ENCODE data around the gene PKP1.

The PKP1 gene

DNA sequence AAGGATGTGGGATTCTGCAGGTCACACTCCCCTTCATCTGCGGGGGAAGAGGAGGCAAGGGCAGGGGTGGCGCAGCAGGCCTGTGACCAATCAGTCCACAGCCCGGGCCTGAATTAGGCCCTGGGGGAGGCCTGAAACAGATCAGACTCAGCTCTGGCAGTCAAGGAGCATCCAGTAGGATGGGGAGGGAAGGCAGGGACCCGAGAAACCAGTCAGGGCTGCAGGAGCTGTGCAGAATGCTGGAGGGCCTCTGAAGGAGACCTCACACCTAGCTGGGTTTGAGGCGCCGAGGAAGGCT, 81.5 kb downstream of the PKP1 start:
- no peak for DNase-seq (ENCODE audit: extremely low read depth in 1 of 2, low read depth in 1 of 2)

DNA sequence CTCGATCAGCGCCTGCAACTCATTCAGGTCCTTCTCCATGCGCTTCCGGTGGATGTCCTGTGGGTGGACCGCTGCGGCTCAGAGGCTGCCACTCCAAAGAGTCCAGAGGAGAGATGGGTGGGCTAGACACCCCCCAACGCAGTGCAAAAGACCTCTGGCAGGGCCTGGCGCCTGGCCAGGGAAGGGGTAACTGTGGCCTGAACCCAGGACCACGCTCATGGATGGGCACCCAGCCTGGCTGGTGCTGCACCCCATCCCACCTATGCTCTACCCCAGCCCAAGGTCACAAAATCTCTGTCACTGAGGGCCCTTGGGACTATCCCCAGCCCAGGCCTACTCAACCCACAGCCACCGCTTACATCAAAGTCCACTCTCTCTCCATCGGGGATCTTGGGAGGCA, 81.9 kb downstream of the PKP1 start:
- DNase-seq (ENCODE audit: extremely low read depth in 1 of 2, low read depth in 1 of 2), result no peak

DNA sequence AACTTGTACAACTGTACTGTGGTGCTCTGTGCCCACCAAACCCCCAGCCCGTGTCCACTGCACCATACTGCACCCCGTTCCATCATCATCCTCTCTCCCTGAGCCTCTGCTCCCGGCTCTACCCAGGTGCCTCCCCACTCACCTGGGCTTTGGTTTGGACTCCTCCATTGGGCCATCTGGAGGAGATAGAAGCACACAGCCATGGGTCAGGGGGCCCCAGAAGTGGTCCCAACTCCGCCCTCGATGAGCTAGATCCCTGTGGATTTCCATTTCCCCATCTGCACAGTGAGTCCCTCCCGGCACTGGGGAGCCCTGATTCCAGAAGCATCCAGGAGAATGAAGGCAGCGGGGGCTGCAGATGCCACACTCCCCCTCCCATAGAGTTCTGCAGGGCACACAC, 83.4 kb downstream of the PKP1 start:
- no peak for DNase-seq (ENCODE audit: extremely low read depth in 1 of 2, low read depth in 1 of 2)

DNA sequence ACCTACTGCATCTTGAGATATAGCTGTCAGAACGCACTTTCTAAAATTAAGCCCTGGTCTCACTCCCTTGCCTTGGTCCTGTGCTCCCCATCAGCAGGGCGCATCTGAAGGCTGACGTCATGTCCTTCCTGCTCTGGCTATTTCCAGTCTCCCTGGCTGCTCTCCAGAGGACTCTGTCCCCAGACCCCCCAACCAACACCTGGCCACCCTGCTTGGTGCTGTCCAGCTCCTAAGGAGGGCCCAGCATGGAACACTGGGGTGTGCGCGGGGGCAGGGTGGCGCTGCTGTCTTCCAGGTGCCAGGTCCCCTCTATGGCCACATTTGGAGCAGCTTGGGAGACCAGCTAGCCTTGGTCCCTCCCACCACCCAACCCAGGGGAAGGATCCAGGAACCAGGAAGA, 85.9 kb downstream of the PKP1 start:
- no peak for DNase-seq (ENCODE audit: extremely low read depth in 1 of 2, low read depth in 1 of 2)

DNA sequence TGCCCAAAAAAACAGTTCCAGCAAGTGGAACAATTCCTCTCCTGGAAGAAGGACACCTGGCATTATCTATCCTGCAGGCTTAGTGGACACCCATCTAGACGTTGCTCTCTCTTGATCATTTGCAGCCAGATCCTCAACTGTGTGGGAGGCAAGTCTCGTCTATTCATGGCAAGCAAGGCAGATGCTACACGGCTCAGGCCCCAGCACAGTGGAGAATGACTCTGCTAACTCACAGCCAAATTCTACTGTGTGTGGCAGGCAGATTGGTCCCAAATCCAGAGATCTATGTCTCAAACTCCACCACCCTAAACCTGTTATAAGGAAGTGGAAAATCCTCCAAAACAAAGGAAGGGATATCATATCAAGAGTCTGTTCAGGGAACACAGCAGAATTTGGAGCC, 87.2 kb downstream of the PKP1 start:
- no peak for DNase-seq (ENCODE audit: extremely low read depth in 1 of 2, low read depth in 1 of 2)

DNA sequence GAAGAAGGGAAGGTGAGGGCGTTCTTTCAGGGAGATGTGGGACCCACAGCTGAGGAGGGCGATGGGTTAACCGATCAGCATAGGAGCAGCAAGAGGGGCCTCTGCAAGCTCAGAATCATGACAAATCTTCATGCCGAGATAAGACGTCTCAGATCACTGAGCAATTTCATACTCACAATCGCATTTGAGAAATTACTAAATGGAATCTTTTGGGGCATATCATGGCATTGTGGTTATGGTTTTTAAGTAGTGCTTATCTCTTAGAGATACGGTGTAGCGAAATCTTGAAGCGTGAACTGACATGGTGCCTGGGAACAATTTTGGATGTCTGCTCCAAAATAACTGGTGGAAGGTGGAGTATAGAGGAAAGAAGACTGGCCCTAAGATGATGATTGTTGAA, 88.0 kb downstream of the PKP1 start:
- DNase-seq (ENCODE audit: extremely low read depth in 1 of 2, low read depth in 1 of 2), result no peak

DNA sequence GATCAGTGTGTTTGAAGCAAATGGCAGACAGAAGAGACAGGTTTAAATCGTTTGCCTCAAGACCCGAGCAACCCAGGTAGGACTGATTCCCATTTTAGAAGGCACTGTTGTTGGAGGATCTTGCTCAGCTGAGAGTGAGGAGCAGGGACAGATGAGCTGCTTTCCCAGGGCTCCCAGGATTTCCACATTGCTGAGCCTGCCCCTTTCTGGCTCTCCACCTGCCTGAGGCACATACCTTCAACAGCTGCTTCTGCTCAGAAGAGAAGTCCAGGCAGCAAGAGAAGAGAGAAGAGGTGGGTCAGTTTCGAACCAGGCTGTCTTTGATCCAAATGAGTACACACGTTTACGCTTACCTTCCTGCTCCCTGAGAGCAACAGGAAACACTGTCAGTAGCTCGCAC, 88.5 kb downstream of the PKP1 start:
- DNase-seq (ENCODE audit: extremely low read depth in 1 of 2, low read depth in 1 of 2), result no peak

DNA sequence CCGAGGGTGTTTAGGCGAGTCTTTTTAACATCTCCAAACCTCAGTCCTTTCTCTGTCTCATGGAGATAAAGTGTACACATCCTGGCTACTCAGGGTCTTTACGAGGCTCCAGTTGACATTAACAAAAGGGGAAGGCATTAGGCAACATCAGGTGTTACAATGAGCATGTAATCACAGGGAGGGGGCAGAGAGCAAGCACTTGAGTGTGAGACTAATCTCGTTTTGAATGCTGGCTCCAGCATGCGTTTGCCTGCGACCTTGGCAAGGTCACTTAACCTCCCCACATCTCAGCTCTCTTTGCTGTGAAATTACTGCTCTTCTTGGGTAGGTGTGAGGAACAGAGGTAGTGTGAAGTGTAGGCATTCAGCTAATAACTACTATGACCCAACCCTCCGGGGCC, 91.1 kb downstream of the PKP1 start:
- DNase-seq (ENCODE audit: extremely low read depth in 1 of 2, low read depth in 1 of 2), result no peak

DNA sequence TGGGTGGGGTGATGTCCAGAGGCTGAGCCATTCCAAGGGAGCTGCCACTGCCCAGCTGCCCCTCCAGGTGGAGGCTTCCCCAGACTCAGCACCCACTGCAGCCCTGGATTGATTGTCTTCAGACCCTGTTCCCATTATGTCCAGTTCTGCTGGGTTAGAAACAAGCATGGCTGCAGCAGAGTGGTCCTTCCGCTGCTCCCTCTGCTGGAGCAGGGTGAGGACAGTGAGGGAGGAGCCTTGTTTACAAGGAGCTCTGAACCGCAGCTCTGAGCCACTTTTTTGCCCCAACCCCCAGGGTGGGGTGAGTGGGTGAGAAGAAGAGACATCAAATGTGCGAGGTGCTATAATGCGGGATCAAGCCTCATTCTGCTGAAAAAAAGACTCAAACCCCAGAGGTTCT, 91.9 kb downstream of the PKP1 start:
- no peak for DNase-seq (ENCODE audit: extremely low read depth in 1 of 2, low read depth in 1 of 2)

DNA sequence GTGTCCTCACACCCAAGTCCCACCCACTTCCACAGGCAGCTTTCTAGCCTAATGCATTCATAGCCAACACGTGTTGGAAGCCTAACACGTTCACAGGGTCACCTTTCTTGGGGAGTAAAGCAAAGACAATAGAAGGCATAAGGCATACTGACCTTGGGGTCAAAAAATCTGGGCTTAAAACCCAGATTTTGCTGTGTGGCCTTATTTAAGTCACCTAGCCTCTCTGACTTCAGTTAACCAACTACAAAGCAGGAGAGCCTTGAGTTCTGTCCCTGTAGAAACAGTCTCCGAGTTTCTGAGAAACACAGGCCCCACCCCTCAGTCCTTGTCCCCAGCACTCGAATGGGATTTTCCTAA, 92.8 kb downstream of the PKP1 start:
- DNase-seq (ENCODE audit: extremely low read depth in 1 of 2, low read depth in 1 of 2), result no peak

DNA sequence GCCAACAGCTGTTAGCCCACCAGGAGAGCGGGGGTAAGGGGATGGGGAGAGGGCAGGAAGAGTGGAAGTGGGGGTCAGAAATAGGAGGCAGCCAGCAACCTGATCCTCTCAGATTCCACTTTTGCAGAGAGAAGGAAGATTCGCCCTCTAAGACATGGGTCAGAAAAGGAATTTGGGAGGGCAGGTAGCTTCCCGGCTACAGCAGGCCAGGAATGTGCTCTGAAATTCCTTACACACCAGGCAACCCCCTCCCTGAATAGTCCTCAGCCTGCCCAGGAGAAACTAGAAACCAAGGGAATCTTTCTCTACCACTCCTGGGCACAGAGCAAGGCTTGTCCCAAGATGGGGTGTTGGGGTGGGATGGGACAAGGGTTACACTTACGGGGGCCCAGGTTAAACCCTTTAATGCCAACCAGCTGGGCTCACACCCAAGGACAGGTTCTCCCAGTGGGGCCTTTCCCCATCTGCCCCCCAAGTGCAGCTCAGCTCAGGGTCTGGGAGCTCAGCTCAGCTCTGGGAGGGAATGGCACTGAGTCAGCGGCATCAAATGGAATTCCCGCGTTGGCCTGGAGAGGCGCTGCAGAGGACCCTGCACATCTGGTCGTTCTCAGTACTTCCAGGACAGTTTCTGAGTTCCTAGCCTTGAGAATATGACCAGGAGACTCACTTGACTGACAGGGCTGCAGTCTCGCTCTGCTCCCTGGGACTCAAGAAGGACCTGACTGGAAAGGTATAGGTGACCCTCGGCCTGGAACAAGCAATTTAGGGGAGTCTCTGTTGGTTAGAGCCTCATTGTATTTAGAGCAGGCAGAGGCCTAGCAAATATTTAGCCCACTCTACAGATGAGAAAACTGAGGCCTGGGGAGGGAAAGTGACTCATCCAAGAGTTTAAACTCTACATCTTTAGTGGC, 93.4 kb downstream of the PKP1 start:
- DNase-seq (ENCODE audit: extremely low read depth in 1 of 2, low read depth in 1 of 2), result no peak

DNA sequence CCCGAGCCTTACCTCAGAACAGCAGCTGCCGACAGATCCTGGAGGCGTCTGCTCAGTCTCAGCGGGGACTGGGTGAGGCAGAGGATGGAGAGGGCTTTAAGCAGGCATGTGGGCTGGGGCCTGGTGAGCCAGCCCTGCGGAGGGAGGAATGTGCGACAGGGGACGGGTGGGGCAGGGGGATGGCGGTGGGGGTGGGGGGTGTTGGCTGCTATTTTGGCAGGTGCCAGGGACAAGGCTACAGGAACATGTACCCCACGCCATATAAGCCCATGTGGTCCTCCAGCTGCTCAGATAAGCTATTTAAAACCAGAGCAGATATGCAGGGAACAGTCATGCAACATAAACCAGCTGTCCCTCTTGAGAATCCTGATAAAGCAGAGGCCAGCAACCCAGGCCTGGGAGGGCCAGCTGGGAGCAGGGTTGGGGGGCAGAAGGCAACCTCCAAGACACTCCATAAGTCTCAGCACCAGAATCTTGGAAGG, 94.3 kb downstream of the PKP1 start, which contains the start of gene TNNT2:
TNNT2 (minus strand) TSS at position 70 of the 482 bp plus-strand sequence. CDS start 4,426 bp downstream, outside the sequence.
- DNase-seq (ENCODE audit: extremely low read depth in 1 of 2, low read depth in 1 of 2), result no peak

DNA sequence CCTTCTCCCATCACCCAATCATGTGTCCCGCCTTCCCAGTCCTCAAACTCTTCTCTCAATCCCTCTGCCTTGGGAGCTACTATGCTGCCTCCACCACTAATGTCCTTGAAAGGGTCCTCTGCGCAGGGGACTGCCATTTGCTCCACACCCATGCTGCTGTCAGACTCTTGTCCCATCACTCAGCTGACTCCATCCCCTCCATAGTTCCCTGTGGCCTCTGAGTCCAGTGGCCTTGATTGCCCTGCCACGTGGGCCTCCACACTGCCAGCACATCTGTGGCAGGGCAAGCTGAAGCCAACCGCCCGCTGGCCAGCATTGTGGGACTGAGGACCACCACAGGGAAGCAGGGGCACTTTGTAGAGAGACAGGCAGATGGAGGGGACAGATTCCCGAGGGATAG, 95.5 kb downstream of the PKP1 start:
- no peak for DNase-seq (ENCODE audit: extremely low read depth in 1 of 2, low read depth in 1 of 2)

DNA sequence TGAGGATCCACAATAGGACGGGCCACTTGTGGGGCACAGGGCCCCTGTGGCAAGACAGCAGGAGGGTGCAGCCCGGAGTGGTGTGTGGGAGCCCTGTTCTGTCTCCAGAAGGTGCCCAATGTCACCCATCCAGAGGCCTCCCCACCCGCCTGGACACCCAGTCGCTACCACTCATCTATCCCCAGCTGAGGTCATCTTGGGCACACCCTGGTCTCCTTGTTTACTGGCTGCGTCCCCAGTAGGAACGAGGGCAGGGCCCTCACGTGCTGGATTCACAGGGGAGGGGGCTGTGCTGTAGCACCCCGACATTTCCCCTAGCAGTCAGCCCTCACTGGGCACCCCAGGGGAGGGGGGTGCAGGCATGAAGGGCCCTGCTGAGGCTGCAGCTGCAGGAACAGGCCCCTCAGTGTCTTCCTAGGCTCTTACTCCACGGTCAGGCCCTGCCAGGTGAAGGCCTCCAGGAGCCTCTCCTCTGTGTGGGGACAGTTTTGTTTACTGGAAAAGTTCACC, 96.5 kb downstream of the PKP1 start:
- DNase-seq (ENCODE audit: extremely low read depth in 1 of 2, low read depth in 1 of 2), result no peak

DNA sequence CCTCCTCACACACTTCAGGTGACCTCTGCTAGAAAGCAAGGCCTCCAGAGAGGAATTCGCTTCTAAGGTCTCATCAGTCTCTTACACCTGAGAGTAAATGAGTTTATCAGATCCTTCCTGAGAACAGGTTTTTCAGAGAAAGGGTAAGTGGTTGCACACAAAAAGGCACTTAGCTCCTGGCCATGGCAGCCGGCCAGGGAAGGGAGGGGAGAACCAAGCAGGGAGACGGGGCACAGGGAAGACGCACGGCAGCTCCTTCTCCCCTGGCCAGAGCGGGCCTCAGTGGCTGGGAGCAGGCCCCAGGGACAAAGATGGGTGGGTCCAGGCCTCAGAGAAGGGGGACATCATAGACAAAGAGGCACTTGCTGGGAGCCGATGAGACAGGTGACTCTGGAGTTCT, 97.8 kb downstream of the PKP1 start:
- DNase-seq (ENCODE audit: extremely low read depth in 1 of 2, low read depth in 1 of 2), result no peak

Data from stimulated activated CD8-positive, alpha-beta memory T cell treated with anti-CD3 and anti-CD28 coated beads, Interleukin-7, amount 100 ng/mL, for 48 hours (primary cell).